GM13977 (cell line): Measurements from ENCODE around the gene ADAP1.

ENCODE experiments used
- DNase-seq: peaks from one replicate; pipeline ENCODE4 v3.0.0; 2012; ENCODE audit warnings: low spot score
- CTCF ChIP-seq: IDR thresholded peaks from 2 replicates; pipeline ENCODE4 v1.5.1; 2012; ENCODE audit warnings: mild to moderate bottlenecking, control low read depth; ENCODE audit not compliant: insufficient read depth; ENCODE audit errors: extremely low read depth, missing control alignments
- in situ Hi-C: fragments of 300-500 bp; cut with MboI; formaldehyde crosslinking; loops from one replicate; pipeline ENCODE4 v1.12.0; 2022; ENCODE audit warnings: low sequenced_read_pairs, low pct_unique_long_range_greater_than_20kb, mixed read lengths, inconsistent platforms; ENCODE audit not compliant: unreplicated experiment

ADAP1 gene

GRCh38 chr7:897086-897485 lies 57.4 kb downstream of the ADAP1 start:
- no peak for DNase-seq
- in situ Hi-C loops: no loop called here
- no peak for TF ChIP-seq CTCF

- no peak for DNase-seq
- TF ChIP-seq CTCF: no peak
Measured at GRCh38 chr7:896346-897075, 58.0 kb downstream of the ADAP1 start.

GRCh38 chr7:895451-896052 lies 58.9 kb downstream of the ADAP1 start:
- no peak for TF ChIP-seq CTCF
- in situ Hi-C loops: no loop called here
- DNase-seq: no peak

More at GRCh38 chr7:896346-897075, 58.0 kb downstream of the ADAP1 start:
- in situ Hi-C loops: no loop called here

- in situ Hi-C loops: no loop called here
- no peak for TF ChIP-seq CTCF
- DNase-seq: no peak
Measured at GRCh38 chr7:894927-895450, 59.5 kb downstream of the ADAP1 start.

GRCh38 chr7:894164-894867 lies 60.2 kb downstream of the ADAP1 start:
- in situ Hi-C loops: no loop called here
- TF ChIP-seq CTCF: no peak
- DNase-seq: no peak

- no peak for DNase-seq
- TF ChIP-seq CTCF: no peak
- in situ Hi-C loops: no loop called here
Measured at GRCh38 chr7:893686-894085, 60.8 kb downstream of the ADAP1 start.
